Choroid plexus epithelial cell (primary cell): ENCODE data around the gene LYRM4.

Source experiments
- DNase-seq: peaks from one replicate; pipeline ENCODE4 v3.0.0-alpha.2; 2010; ENCODE audit warnings: low read depth
- H3K4me3 ChIP-seq: 2 replicates; pipeline ENCODE4 v1.5.1; 2011; ENCODE audit warnings: low read depth, mild to moderate bottlenecking, control low read depth, low read length, moderate library complexity
- CTCF ChIP-seq: conservative IDR thresholded peaks from 2 replicates; pipeline ENCODE4 v1.5.1; 2011; ENCODE audit warnings: low read depth, mild to moderate bottlenecking, control low read depth, inconsistent platforms, low read length, moderate library complexity

LYRM4 gene

GRCh38 chr6:5217356-5217755 lies 43.4 kb downstream of the LYRM4 start:
- no peak overlapping the region for H3K4me3 ChIP-seq
- no peak for TF ChIP-seq CTCF
- DNase-seq: no peak

GRCh38 chr6:5215799-5216198 lies 45.0 kb downstream of the LYRM4 start:
- H3K4me3 ChIP-seq: no peak overlapping the region
- TF ChIP-seq CTCF: no peak
- DNase-seq: no peak

- no peak for DNase-seq
- no peak overlapping the region for H3K4me3 ChIP-seq
- no peak for TF ChIP-seq CTCF
Measured at GRCh38 chr6:5215159-5215558, 45.6 kb downstream of the LYRM4 start.

- DNase-seq: peak; percentile 93
- TF ChIP-seq CTCF: peak; percentile 93
- H3K4me3 ChIP-seq: no peak overlapping the region
Measured at GRCh38 chr6:5214570-5215052, 46.1 kb downstream of the LYRM4 start.

- TF ChIP-seq CTCF: peak; percentile 63
- H3K4me3 ChIP-seq: no peak overlapping the region
- DNase-seq: peak; percentile 81
Measured at GRCh38 chr6:5213836-5214235, 46.9 kb downstream of the LYRM4 start.

GRCh38 chr6:5211492-5211891 lies 49.3 kb downstream of the LYRM4 start:
- DNase-seq: no peak
- H3K4me3 ChIP-seq: no peak overlapping the region
- TF ChIP-seq CTCF: no peak

GRCh38 chr6:5208471-5208971 lies 52.2 kb downstream of the LYRM4 start:
- no peak for TF ChIP-seq CTCF
- DNase-seq: no peak
- no peak overlapping the region for H3K4me3 ChIP-seq
